ENCODE measurements around the gene PHACTR4. TPM values are rescaled to one million over a fixed set of nuclear protein-coding genes. Genes with fewer than 3 reads are reported as not detected.

The PHACTR4 gene
- total and polyA plus RNA-seq, 9 of the 15 experiments (the other 6 are each of a cell fraction or from before 2014, with no cell fraction given): 6.4 to 43.6 (median 14.2) TPM

DNA sequence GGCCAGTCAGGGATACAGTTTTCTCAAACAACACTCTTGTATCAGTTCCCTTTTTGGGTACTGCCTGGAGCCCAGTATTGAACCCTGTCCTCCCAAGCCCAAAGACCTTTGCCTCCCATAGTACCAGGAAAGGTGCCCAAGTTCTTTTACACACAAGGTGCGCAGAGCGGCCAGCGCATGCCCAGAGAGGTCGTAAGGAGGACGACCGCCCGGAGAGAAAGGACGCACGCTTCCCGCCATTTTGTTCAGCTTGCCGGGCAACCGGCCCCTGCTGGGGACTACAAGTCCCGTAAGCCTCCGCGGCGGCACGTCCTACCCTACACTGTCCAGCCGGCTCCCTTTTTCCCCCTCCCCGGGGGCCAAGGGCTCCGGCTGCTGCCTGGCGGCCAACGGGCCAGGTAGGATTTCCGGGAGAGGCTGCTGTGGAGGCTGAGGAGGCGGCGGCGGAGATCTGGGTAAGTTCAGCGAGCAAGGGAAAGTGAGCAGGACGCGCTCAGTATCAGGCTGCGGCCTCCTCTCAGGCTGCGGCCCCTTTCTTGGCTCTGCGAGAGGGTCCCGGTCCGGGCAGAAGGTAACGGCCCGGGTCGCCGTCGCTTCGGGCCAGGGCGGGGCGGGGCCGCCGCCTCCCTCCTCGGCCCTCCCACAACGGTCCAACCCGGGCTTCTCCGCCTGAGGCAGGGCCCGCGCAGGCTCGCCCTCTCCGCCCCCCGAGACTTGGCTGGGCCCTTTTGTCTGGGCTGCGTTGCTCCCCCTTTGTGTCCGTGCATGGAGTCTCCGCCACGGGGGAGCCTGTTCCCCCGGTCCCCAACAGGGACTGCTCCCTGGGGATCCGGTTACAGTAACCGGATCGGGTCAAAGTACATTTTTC, at the start of gene PHACTR4 (continued):
- peak; percentile 97 for TF ChIP-seq CXXC5 (CRISPR knock-in tag; IDR thresholded peaks at IDR 0.05)
- peak in 1 of 2 experiments; percentile 35; a peak in 1 of 4 replicates for TF ChIP-seq TBL1XR1 (IDR thresholded peaks at IDR 0.05; ENCODE audit: low read length in 2 of 2)
- 0 out of 2 replicates have a peak, but pooled peaks have one; percentile 41 for TF ChIP-seq SPI1 (IDR thresholded peaks at IDR 0.05; ENCODE audit: borderline replicate concordance, low read depth, low read length)
- TF ChIP-seq HDAC8 (tag; IDR thresholded peaks at IDR 0.05): 0 out of 2 replicates have a peak, but pooled peaks have one; percentile 48
- no peak for TF ChIP-seq NR0B1 (IDR thresholded peaks at IDR 0.05; ENCODE audit: partially characterized antibody)
- no peak for TF ChIP-seq ID3 (CRISPR knock-in tag; IDR thresholded peaks at IDR 0.05)
- TF ChIP-seq ID3 (tag; IDR thresholded peaks at IDR 0.05): peak; percentile 49; the same call in 1 of the 2 replicates
- no peak for TF ChIP-seq NCOA6 (IDR thresholded peaks at IDR 0.05)
- TF ChIP-seq, protein P1, sequence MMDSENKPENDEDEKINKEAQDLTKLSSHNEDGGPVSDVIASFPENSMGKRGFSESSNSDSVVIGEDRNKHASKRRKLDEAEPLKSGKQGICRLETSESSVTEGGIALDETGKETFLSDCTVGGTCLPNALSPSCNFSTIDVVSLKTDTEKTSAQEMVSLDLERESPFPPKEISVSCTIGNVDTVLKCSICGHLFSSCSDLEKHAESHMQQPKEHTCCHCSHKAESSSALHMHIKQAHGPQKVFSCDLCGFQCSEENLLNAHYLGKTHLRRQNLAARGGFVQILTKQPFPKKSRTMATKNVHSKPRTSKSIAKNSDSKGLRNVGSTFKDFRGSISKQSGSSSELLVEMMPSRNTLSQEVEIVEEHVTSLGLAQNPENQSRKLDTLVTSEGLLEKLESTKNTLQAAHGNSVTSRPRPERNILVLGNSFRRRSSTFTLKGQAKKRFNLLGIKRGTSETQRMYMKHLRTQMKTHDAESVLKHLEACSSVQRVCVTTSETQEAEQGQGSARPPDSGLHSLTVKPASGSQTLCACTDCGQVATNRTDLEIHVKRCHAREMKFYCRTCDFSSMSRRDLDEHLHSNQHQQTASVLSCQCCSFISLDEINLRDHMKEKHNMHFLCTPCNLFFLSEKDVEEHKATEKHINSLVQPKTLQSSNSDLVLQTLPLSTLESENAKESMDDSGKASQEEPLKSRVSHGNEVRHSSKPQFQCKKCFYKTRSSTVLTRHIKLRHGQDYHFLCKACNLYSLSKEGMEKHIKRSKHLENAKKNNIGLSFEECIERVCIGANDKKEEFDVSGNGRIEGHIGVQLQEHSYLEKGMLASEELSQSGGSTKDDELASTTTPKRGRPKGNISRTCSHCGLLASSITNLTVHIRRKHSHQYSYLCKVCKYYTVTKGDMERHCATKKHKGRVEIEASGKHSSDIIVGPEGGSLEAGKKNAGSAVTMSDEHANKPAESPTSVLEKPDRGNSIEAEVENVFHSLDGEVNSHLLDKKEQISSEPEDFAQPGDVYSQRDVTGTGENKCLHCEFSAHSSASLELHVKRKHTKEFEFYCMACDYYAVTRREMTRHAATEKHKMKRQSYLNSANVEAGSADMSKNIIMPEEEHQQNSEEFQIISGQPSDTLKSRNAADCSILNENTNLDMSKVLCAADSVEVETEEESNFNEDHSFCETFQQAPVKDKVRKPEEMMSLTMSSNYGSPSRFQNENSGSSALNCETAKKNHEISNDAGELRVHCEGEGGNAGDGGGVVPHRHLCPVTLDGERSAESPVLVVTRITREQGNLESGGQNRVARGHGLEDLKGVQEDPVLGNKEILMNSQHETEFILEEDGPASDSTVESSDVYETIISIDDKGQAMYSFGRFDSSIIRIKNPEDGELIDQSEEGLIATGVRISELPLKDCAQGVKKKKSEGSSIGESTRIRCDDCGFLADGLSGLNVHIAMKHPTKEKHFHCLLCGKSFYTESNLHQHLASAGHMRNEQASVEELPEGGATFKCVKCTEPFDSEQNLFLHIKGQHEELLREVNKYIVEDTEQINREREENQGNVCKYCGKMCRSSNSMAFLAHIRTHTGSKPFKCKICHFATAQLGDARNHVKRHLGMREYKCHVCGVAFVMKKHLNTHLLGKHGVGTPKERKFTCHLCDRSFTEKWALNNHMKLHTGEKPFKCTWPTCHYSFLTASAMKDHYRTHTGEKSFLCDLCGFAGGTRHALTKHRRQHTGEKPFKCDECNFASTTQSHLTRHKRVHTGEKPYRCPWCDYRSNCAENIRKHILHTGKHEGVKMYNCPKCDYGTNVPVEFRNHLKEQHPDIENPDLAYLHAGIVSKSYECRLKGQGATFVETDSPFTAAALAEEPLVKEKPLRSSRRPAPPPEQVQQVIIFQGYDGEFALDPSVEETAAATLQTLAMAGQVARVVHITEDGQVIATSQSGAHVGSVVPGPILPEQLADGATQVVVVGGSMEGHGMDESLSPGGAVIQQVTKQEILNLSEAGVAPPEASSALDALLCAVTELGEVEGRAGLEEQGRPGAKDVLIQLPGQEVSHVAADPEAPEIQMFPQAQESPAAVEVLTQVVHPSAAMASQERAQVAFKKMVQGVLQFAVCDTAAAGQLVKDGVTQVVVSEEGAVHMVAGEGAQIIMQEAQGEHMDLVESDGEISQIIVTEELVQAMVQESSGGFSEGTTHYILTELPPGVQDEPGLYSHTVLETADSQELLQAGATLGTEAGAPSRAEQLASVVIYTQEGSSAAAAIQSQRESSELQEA (IDR thresholded peaks at IDR 0.05; ENCODE audit: low read depth): peak; percentile 64; the same call in 1 of the 2 replicates
- peak; percentile 98 for TF ChIP-seq POLR2B (IDR thresholded peaks at IDR 0.05; ENCODE audit: low read depth, partially characterized antibody)
- TF ChIP-seq POLR2G (IDR thresholded peaks at IDR 0.05; ENCODE audit: low read depth, low read length): peak; percentile 100
- no peak for TF ChIP-seq TGIF2 (CRISPR knock-in tag; IDR thresholded peaks at IDR 0.05)
- TF ChIP-seq CREB1 (IDR thresholded peaks at IDR 0.05): peak; percentile 78
- TF ChIP-seq CREB1 (CRISPR knock-in tag; IDR thresholded peaks at IDR 0.05): peak; percentile 81
- peak; percentile 43; the same call in 1 of the 2 replicates for TF ChIP-seq ZBTB12 (CRISPR knock-in tag; IDR thresholded peaks at IDR 0.05)
- peak; percentile 59 for TF ChIP-seq TAF7 (tag; IDR thresholded peaks at IDR 0.05)

Measured in K562 (cell line).